Activated naive CD4-positive, alpha-beta T cell treated with anti-CD3 and anti-CD28 coated beads for 36 hours (primary cell): ENCODE measurements around the gene EPRS1. TPM values are rescaled to one million over a fixed set of nuclear protein-coding genes. Genes with fewer than 3 reads are reported as not detected.

Source experiments
- total RNA-seq, 2 experiments: library from RNA; stranded (reverse); gene quantifications; one replicate each; pipeline ENCODE4 v1.2.3, GENCODE V29; 2021

EPRS1 gene
- total RNA-seq, 2 experiments from 2014 or later, result 227 to 229 TPM

Other genes starting within 250 kb of the EPRS1 start
- not detected for gene SLC30A10, start 117.9 kb downstream of the EPRS1 start, total RNA-seq
- gene BPNT1, start 43.3 kb upstream of the EPRS1 start, total RNA-seq, result 10 to 100 TPM; 18.5 to 21.3 TPM
- gene IARS2, start 47.6 kb upstream of the EPRS1 start, total RNA-seq, result 10 to 100 TPM; 59.7 to 60.3 TPM
- gene RAB3GAP2, start 225.9 kb upstream of the EPRS1 start, total RNA-seq, result 10 to 100 TPM; 37.3 to 39.6 TPM